SK-N-SH (cell line): ENCODE results near the gene DCTD. TPM values are rescaled to one million over a fixed set of nuclear protein-coding genes. Genes with fewer than 3 reads are reported as not detected.

Source experiments
- CTCF ChIA-PET: fragments of 300-600, 350-600 bp; formaldehyde crosslinking; extraction: SDS; loops from one replicate; lab custom pipeline; 2021; lab: Yijun Ruan, JAX
- POLR2A ChIA-PET: fragments of 350-600 bp; sonication (Branson Sonifier 250); formaldehyde crosslinking; extraction: SDS; loops from one replicate; lab custom pipeline; 2020; ENCODE audit warnings: antibody characterized with exemption, inconsistent platforms; lab: Yijun Ruan, JAX
- DNase-seq: peaks from one replicate; pipeline ENCODE4 v3.0.0; 2012
- H2AFZ ChIP-seq: fragments of 200-600 bp; sonication (generic); 2 replicates; pipeline ENCODE4 v1.8.1; 2016; ENCODE audit warnings: antibody characterized with exemption, mild to moderate bottlenecking, low read depth
- H3F3A ChIP-seq: fragments of 200-600 bp; sonication (generic); replicated peaks from 2 replicates; pipeline ENCODE3; 2016; ENCODE audit warnings: antibody characterized with exemption, mild to moderate bottlenecking; ENCODE audit not compliant: insufficient read depth
- H3K27ac ChIP-seq, 2 experiments: fragments of 200-500 bp in 1 of 2; fragments of 200-600 bp in 1 of 2; sonication (Bioruptor generic) in 1 of 2; sonication (generic), shearing (Covaris generic) in 1 of 2; 2 replicates each; pipeline versions ENCODE4 v1.5.1 to v1.6.1; 2014 to 2016; ENCODE audit warnings: low read depth in 2 of 2, inconsistent platforms in 1 of 2, low read length in 1 of 2, mild to moderate bottlenecking in 1 of 2, mixed read lengths in 1 of 2
- H3K27me3 ChIP-seq: fragments of 200-600 bp; sonication (generic), shearing (Covaris generic); 2 replicates; pipeline ENCODE4 v1.6.1; 2016; ENCODE audit warnings: mixed run types; ENCODE audit not compliant: insufficient read depth
- H3K36me3 ChIP-seq, 2 experiments: fragments of 200-500 bp in 1 of 2; fragments of 200-600 bp in 1 of 2; sonication (Bioruptor generic) in 1 of 2; sonication (generic) in 1 of 2; replicated peaks in 1 of 2; 2 replicates each; pipeline versions ENCODE3 to v1.5.1; 2014 to 2016; ENCODE audit warnings: low read length in 1 of 2, mild to moderate bottlenecking in 1 of 2; ENCODE audit not compliant: insufficient read depth in 2 of 2, control insufficient read depth in 1 of 2
- H3K4me1 ChIP-seq, 2 experiments: fragments of 200-500 bp in 1 of 2; fragments of 200-600 bp in 1 of 2; sonication (Bioruptor generic) in 1 of 2; sonication (generic), shearing (Covaris generic) in 1 of 2; 2 replicates each; pipeline versions ENCODE4 v1.5.1 to v1.6.1; 2014 to 2016; ENCODE audit warnings: low read depth in 1 of 2, low read length in 1 of 2, mixed run types in 1 of 2; ENCODE audit not compliant: insufficient read depth in 2 of 2, control insufficient read depth in 1 of 2
- H3K4me2 ChIP-seq: fragments of 200-600 bp; sonication (generic), shearing (Covaris generic); 2 replicates; pipeline ENCODE4 v1.6.1; 2017; ENCODE audit warnings: mixed run types
- H3K4me3 ChIP-seq, 2 experiments: fragments of 200-500 bp in 1 of 2; fragments of 200-600 bp in 1 of 2; sonication (Bioruptor generic) in 1 of 2; sonication (generic), shearing (Covaris generic) in 1 of 2; 2 replicates each; pipeline versions ENCODE4 v1.5.1 to v1.8.1; 2014 to 2016; ENCODE audit warnings: low read depth in 2 of 2, inconsistent platforms in 1 of 2, low read length in 1 of 2, mild to moderate bottlenecking in 1 of 2, mixed read lengths in 1 of 2, moderate library complexity in 1 of 2
- H3K79me2 ChIP-seq: fragments of 200-600 bp; sonication (generic); 2 replicates; pipeline ENCODE4 v1.8.1; 2017; ENCODE audit warnings: mild to moderate bottlenecking; ENCODE audit not compliant: insufficient read depth
- H3K9ac ChIP-seq: fragments of 200-600 bp; sonication (generic); 2 replicates; pipeline ENCODE4 v1.6.1; 2017; ENCODE audit warnings: mixed run types
- H3K9me2 ChIP-seq: fragments of 200-600 bp; sonication (generic); 2 replicates; pipeline ENCODE4 v1.6.1; 2017; ENCODE audit warnings: mixed run types
- H3K9me3 ChIP-seq: fragments of 200-600 bp; sonication (generic); 2 replicates; pipeline ENCODE4 v1.6.1; 2017; ENCODE audit warnings: mixed run types, mild to moderate bottlenecking, moderate library complexity
- H4K20me1 ChIP-seq: fragments of 200-600 bp; sonication (generic); 2 replicates; pipeline ENCODE4 v1.6.1; 2017; ENCODE audit warnings: mild to moderate bottlenecking, mixed run types; ENCODE audit not compliant: insufficient read depth
- CTCF ChIP-seq: fragments of 200-600 bp; sonication (generic); IDR thresholded peaks from 2 replicates; pipeline ENCODE4 v1.6.1; 2017; ENCODE audit warnings: antibody characterized with exemption, mild to moderate bottlenecking, moderate library complexity
- EZH2phosphoT487 ChIP-seq: fragments of 200-600 bp; sonication (generic); IDR thresholded peaks from 2 replicates; pipeline ENCODE4 v1.6.1; 2017; ENCODE audit warnings: low read depth, mixed run types, mild to moderate bottlenecking, antibody characterized with exemption, moderate library complexity, borderline replicate concordance
- FOSL2 ChIP-seq: IDR thresholded peaks from 2 replicates; pipeline ENCODE4 v1.4.0; 2012; ENCODE audit warnings: low read depth, mild to moderate bottlenecking, moderate library complexity, borderline replicate concordance
- FOXJ3 ChIP-seq: sonication (generic); formaldehyde crosslinking; IDR thresholded peaks from 2 replicates; pipeline ENCODE4 v1.5.1; 2020; ENCODE audit warnings: mild to moderate bottlenecking, missing genetic modification reagents
- FOXM1 ChIP-seq: IDR thresholded peaks from 2 replicates; pipeline ENCODE4 v1.4.0; 2012; ENCODE audit warnings: low read depth, mild to moderate bottlenecking
- IRF3 ChIP-seq: fragments of 150-350 bp; IDR thresholded peaks from 2 replicates; pipeline ENCODE4 v1.6.1; 2016; ENCODE audit warnings: mild to moderate bottlenecking, low read depth, low read length
- NFIC ChIP-seq: IDR thresholded peaks from 2 replicates; pipeline ENCODE4 v1.4.0; 2012; ENCODE audit warnings: borderline replicate concordance
- PBX3 ChIP-seq: IDR thresholded peaks from 2 replicates; pipeline ENCODE4; 2012
- RCOR1 ChIP-seq: fragments of 150-350 bp; IDR thresholded peaks from 2 replicates; pipeline ENCODE4 v1.6.1; 2017; ENCODE audit warnings: antibody characterized with exemption, low read length
- REST ChIP-seq: IDR thresholded peaks from 2 replicates; pipeline ENCODE4 v1.6.1; 2012; ENCODE audit warnings: mild to moderate bottlenecking, low read depth, low read length, moderate library complexity
- TEAD4 ChIP-seq: IDR thresholded peaks from 2 replicates; pipeline ENCODE4 v1.4.0; 2012; ENCODE audit warnings: mild to moderate bottlenecking, borderline replicate concordance; ENCODE audit not compliant: insufficient read depth
- USF1 ChIP-seq: IDR thresholded peaks from 2 replicates; pipeline ENCODE4 v1.4.0; 2012; ENCODE audit warnings: low read depth, borderline replicate concordance
- USF2 ChIP-seq: fragments of 150-350 bp; IDR thresholded peaks from 2 replicates; pipeline ENCODE4 v1.6.1; 2017; ENCODE audit warnings: antibody characterized with exemption, low read length, low read depth, borderline replicate concordance
- WGBS: methylation state at CpG from one replicate; pipeline ENCODE4 v1.1.6; 2017; ENCODE audit warnings: low lambda C conversion rate; 5-methylcytosine and 5-hydroxymethylcytosine counted together
- polyA plus RNA-seq, 3 experiments: library from polyadenylated mRNA; depleted of rRNA; stranded (reverse); fragments of >200 nt; gene quantifications; 2 replicates each; pipeline ENCODE4 v1.2.3, GENCODE V29; 2012

DCTD gene
- polyA plus RNA-seq, 1 of the 3 experiments (the other 2 are of a cell fraction), result 123 TPM

- Histone ChIP-seq H4K20me1 (no peaks in the 10 kb centered on the region), H3K27me3 (no peaks in the 10 kb centered on the region), H3K27ac (no peak overlapping the region), H3F3A (peaks cover 16% of the 10 kb centered on the region), H3K9me3 (no peaks in the 10 kb centered on the region), H3K9me2 (0 out of 2 replicates have a peak, but pooled peaks cover 3% of the 10 kb centered on the region), H3K36me3 (no peaks in the 10 kb centered on the region), H3K9ac (no peak overlapping the region), H3K4me2 (no peak overlapping the region), H3K4me3 (no peak overlapping the region), H3K79me2 (no peaks in the 10 kb centered on the region), H2AFZ (no peak overlapping the region), H3K4me1 (peaks cover 0 to 18% of the 10 kb centered on the region in 2 experiments; a peak in 2 of 4 replicates)
- no peak for DNase-seq
- ChIA-PET POLR2A (no interaction called here), CTCF (interaction anchor here (1.0 to 7.1 kb wide), 4 partner anchors 10 to 334 kb away, joined by 4 to 56 read pairs (median 8); no protein-coding TSS in a partner anchor)
- 72% methylated on average over 3 of the region's 3 CpGs for WGBS
- TF ChIP-seq CTCF (peak; percentile 50), NFIC (no peak)
These were observed 10.9 kb upstream of the DCTD start for GRCh38 chr4:182928061-182928460.

- no peaks in the 10 kb centered on the region for H3K36me3 ChIP-seq
- H3K79me2 ChIP-seq, result no peaks in the 10 kb centered on the region
- no peaks in the 10 kb centered on the region for H4K20me1 ChIP-seq
- POLR2A ChIA-PET, result no interaction called here
- H3K4me2 ChIP-seq, result no peak overlapping the region
- TF ChIP-seq USF1 (no peak), FOXM1 (no peak), FOSL2 (no peak), EZH2phosphoT487 (no peak), RCOR1 (no peak), TEAD4 (no peak), IRF3 (no peak), PBX3 (no peak), USF2 (no peak), FOXJ3 (CRISPR knock-in tag) (no peak), REST (no peak)
- CTCF ChIA-PET, result interaction anchor here (1.0 to 7.1 kb wide), 5 partner anchors 11 to 335 kb away, joined by 4 to 56 read pairs (median 11); no protein-coding TSS in a partner anchor
- no peak overlapping the region for H3K9ac ChIP-seq
- H3K27ac ChIP-seq, result no peak overlapping the region
- DNase-seq, result no peak
- peaks cover 16% of the 10 kb centered on the region for H3F3A ChIP-seq
- H3K4me3 ChIP-seq, result no peak overlapping the region
- WGBS, result 69% methylated on average over 3 of the region's 3 CpGs
- no peaks in the 10 kb centered on the region for H3K27me3 ChIP-seq
- peaks cover 0 to 18% of the 10 kb centered on the region in 2 experiments; a peak in 2 of 4 replicates for H3K4me1 ChIP-seq
- H2AFZ ChIP-seq, result no peak overlapping the region
- H3K9me2 ChIP-seq, result 0 out of 2 replicates have a peak, but pooled peaks cover 3% of the 10 kb centered on the region
- H3K9me3 ChIP-seq, result no peaks in the 10 kb centered on the region
These were observed 10.3 kb upstream of the DCTD start for GRCh38 chr4:182927505-182927904.
